ENCODE measurements around the gene KLRD1. TPM values are rescaled to one million over a fixed set of nuclear protein-coding genes. Genes with fewer than 3 reads are reported as not detected.
A peak's percentile ranks its signal among the peaks of the same experiment; 100 is the strongest.

The KLRD1 gene, protein sequence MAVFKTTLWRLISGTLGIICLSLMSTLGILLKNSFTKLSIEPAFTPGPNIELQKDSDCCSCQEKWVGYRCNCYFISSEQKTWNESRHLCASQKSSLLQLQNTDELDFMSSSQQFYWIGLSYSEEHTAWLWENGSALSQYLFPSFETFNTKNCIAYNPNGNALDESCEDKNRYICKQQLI
- polyA plus RNA-seq, result 1,000 to 10,000 TPM; 1,034 to 1,330 (median 1,098) TPM

- Mint-ChIP-seq H3K36me3 (peaks cover 34 to 48% (median 40%) of the 10 kb centered on the region in 3 donors), H3K27me3 (ENCODE audit: low read depth in 3 of 3) (peaks cover 6 to 54% (median 26%) of the 10 kb centered on the region in 3 donors), H3K4me1 (peaks cover 45 to 46% of the 10 kb centered on the region in 2 donors), H3K4me3 (peak within 1 kb of the TSS; percentile 92 to 100 (median 96)), H3K27ac (peak within 1 kb of the TSS; percentile 97 to 99 (median 98)), H3K9me3 (peaks cover 0 to 4% (median 0%) of the 10 kb centered on the region in 6 donors)
- peak; percentile 75 to 78 (median 77) for DNase-seq
Observed at GRCh38 chr12:10307630-10308029, at the start of gene KLRD1. Gene KLRD1 (plus strand): TSS chr12:10307870. CDS start chr12:10308078, 208 bp downstream.

- no peaks in the 10 kb centered on the region for H3K27me3 Mint-ChIP-seq (ENCODE audit: low read depth in 3 of 3)
- peaks cover 0 to 9% (median 3%) of the 10 kb centered on the region in 6 donors for H3K9me3 Mint-ChIP-seq
- no peak for DNase-seq
- no peak overlapping the region for H3K4me3 Mint-ChIP-seq
- H3K36me3 Mint-ChIP-seq, result peaks cover 3 to 11% (median 7%) of the 10 kb centered on the region in 3 donors
- peaks cover 0 to under 1% of the 10 kb centered on the region in 2 donors for H3K4me1 Mint-ChIP-seq
- no peak overlapping the region for H3K27ac Mint-ChIP-seq
Observed at GRCh38 chr12:10260927-10261326, 46.7 kb upstream of the KLRD1 start.

GRCh38 chr12:10268037-10268436 is 39.6 kb upstream of the KLRD1 start:
- peak overlapping the region in 1 of 6 donors; percentile 1 for H3K27ac Mint-ChIP-seq
- no peaks in the 10 kb centered on the region for H3K36me3 Mint-ChIP-seq
- no peaks in the 10 kb centered on the region for H3K9me3 Mint-ChIP-seq
- no peak for DNase-seq
- H3K27me3 Mint-ChIP-seq (ENCODE audit: low read depth in 3 of 3), result no peaks in the 10 kb centered on the region
- no peaks in the 10 kb centered on the region for H3K4me1 Mint-ChIP-seq
- H3K4me3 Mint-ChIP-seq, result no peak overlapping the region

DNA sequence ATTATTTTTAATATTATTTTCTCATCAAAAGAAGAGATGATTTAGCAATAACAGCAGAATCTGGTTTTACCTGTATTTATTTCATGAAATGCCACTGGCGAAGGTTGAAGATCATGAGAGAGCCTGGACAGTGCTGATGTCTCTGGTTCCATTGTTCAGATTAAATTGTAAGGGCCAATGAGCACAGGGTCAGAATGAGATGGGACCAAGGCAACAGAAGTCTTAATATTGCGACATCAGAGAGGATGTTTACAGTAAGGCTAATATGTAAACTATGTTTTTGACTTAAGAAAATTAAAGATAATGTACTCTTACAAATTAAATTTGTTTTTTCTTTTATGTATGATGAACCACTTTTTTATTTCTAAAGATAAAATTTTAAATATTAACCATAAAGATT is 35.2 kb upstream of the KLRD1 start:
- H3K9me3 Mint-ChIP-seq, result peaks cover 0 to 2% (median 0%) of the 10 kb centered on the region in 6 donors
- no peak for DNase-seq
- no peak overlapping the region for H3K4me3 Mint-ChIP-seq
- H3K4me1 Mint-ChIP-seq, result peaks cover 24 to 33% of the 10 kb centered on the region in 2 donors
- peaks cover 0 to 3% (median 0%) of the 10 kb centered on the region in 3 donors for H3K36me3 Mint-ChIP-seq
- no peak overlapping the region for H3K27ac Mint-ChIP-seq
- H3K27me3 Mint-ChIP-seq (ENCODE audit: low read depth in 3 of 3), result peaks cover 0 to 2% (median 1%) of the 10 kb centered on the region in 3 donors

DNA sequence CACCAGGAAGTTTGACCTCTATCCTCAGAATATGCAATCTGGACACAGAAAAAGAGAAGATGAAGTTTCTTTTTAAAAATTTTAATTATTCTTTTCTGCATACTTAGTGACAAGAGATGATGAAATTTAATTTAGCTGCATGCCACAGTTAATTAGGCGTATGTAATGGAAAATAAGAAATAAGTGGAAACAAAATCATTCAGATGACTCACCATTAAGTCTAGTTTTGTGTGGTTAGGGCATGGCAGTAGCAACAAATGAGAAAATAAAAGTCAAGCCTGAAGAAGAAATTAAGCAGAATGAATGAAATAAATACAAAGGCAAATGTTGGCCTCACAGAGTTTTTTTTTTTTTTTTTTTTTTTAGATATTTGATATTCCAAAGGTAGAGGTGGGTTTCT is 30.9 kb upstream of the KLRD1 start:
- Mint-ChIP-seq H3K27me3 (ENCODE audit: low read depth in 3 of 3) (peaks cover 1 to 3% (median 2%) of the 10 kb centered on the region in 3 donors), H3K9me3 (peaks cover 0 to 6% (median 2%) of the 10 kb centered on the region in 6 donors), H3K4me1 (peaks cover 65 to 76% of the 10 kb centered on the region in 2 donors), H3K27ac (peak overlapping the region; percentile 76 to 89 (median 81)), H3K36me3 (peaks cover 10 to 16% (median 12%) of the 10 kb centered on the region in 3 donors), H3K4me3 (peak overlapping the region; percentile 47 to 79 (median 62))
- DNase-seq, result no peak

GRCh38 chr12:10278104-10278503 is 29.6 kb upstream of the KLRD1 start:
- peaks cover 73 to 86% of the 10 kb centered on the region in 2 donors for H3K4me1 Mint-ChIP-seq
- H3K9me3 Mint-ChIP-seq, result peaks cover 0 to 6% (median 2%) of the 10 kb centered on the region in 6 donors
- H3K27ac Mint-ChIP-seq, result peak overlapping the region; percentile 80 to 100 (median 97)
- H3K4me3 Mint-ChIP-seq, result peak overlapping the region in 4 of 5 donors; percentile 56 to 85 (median 78)
- peaks cover 13 to 19% (median 18%) of the 10 kb centered on the region in 3 donors for H3K36me3 Mint-ChIP-seq
- H3K27me3 Mint-ChIP-seq (ENCODE audit: low read depth in 3 of 3), result peaks cover 1 to 3% (median 2%) of the 10 kb centered on the region in 3 donors
- DNase-seq, result no peak

GRCh38 chr12:10279937-10280336 is 27.7 kb upstream of the KLRD1 start:
- peak overlapping the region; percentile 80 to 85 (median 84) for H3K4me3 Mint-ChIP-seq
- peak; percentile 75 to 81 (median 79) for DNase-seq
- H3K27me3 Mint-ChIP-seq (ENCODE audit: low read depth in 3 of 3), result peaks cover 1 to 3% (median 2%) of the 10 kb centered on the region in 3 donors
- peaks cover 83 to 89% of the 10 kb centered on the region in 2 donors for H3K4me1 Mint-ChIP-seq
- peaks cover 16 to 19% (median 19%) of the 10 kb centered on the region in 3 donors for H3K36me3 Mint-ChIP-seq
- H3K27ac Mint-ChIP-seq, result peak overlapping the region; percentile 80 to 100 (median 97)
- H3K9me3 Mint-ChIP-seq, result peaks cover 0 to 6% (median 2%) of the 10 kb centered on the region in 6 donors

GRCh38 chr12:10283027-10283426 is 24.6 kb upstream of the KLRD1 start:
- no peak for DNase-seq
- Mint-ChIP-seq H3K4me3 (peak overlapping the region; percentile 0 to 58 (median 39)), H3K27ac (peak overlapping the region; percentile 72 to 91 (median 88)), H3K36me3 (peaks cover 16 to 23% (median 16%) of the 10 kb centered on the region in 3 donors), H3K4me1 (peaks cover 82 to 85% of the 10 kb centered on the region in 2 donors), H3K9me3 (peaks cover 0 to 4% (median 2%) of the 10 kb centered on the region in 6 donors), H3K27me3 (ENCODE audit: low read depth in 3 of 3) (peaks cover 2 to 10% (median 7%) of the 10 kb centered on the region in 3 donors)

DNA sequence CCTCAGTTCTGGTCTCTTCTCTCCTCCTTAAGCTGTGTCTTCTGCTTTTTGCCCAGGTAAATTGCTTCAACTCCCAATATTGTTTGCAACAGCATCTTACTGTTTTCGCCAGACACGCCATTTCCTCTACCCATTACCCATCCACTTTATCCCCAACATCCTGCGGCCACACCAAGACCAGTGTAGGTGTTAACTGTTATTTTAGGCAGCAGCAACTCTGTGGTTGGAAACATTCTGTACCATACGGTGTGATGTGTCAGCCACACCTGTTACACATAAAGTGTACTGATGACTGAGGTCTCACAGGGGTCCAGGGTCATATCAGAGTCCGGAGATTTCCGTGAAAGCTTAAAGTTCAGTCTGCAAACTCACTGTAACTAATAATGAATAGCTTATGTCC is 21.8 kb upstream of the KLRD1 start:
- Mint-ChIP-seq H3K27ac (peak overlapping the region; percentile 88 to 95 (median 92)), H3K27me3 (ENCODE audit: low read depth in 3 of 3) (peaks cover 2 to 9% (median 9%) of the 10 kb centered on the region in 3 donors), H3K4me3 (peak overlapping the region; percentile 49 to 85 (median 77)), H3K36me3 (peaks cover 12 to 19% (median 12%) of the 10 kb centered on the region in 3 donors), H3K9me3 (peaks cover 0 to 1% (median under 1%) of the 10 kb centered on the region in 6 donors), H3K4me1 (peaks cover 78 to 85% of the 10 kb centered on the region in 2 donors)
- DNase-seq, result peak; percentile 77 to 81 (median 81)

- H3K27ac Mint-ChIP-seq, result peak overlapping the region; percentile 88 to 97 (median 93)
Observed at GRCh38 chr12:10289005-10289754, 18.5 kb upstream of the KLRD1 start.

DNA sequence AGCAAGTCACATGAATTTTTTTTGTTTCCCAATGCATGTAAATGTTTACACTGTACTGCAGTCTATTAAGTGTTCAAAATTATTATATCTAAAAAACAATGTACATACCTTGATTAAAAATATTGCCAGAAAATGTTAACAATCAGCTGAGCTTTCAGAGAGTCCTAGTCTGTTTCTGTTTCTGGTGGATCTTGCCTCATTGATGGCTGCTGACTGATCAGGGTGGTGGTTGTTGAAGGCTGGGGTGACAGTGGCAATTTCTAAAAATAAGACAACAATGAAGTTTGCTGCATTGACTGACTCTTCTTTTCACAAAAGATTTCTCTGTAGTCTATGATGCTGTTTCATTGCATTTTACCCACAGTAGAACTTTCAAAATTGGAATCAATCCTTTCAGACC is 16.6 kb upstream of the KLRD1 start:
- peak overlapping the region; percentile 88 to 97 (median 93) for H3K27ac Mint-ChIP-seq
- peak overlapping the region; percentile 86 to 94 (median 89) for H3K4me3 Mint-ChIP-seq
- DNase-seq, result peak in 1 of 3 donors; percentile 54
- H3K9me3 Mint-ChIP-seq, result no peaks in the 10 kb centered on the region
- H3K36me3 Mint-ChIP-seq, result peaks cover 0 to 4% (median 4%) of the 10 kb centered on the region in 3 donors
- peaks cover 8 to 15% (median 9%) of the 10 kb centered on the region in 3 donors for H3K27me3 Mint-ChIP-seq (ENCODE audit: low read depth in 3 of 3)
- H3K4me1 Mint-ChIP-seq, result peaks cover 82 to 93% of the 10 kb centered on the region in 2 donors

More at GRCh38 chr12:10289005-10289754, 18.5 kb upstream of the KLRD1 start:
- H3K4me3 Mint-ChIP-seq, result peak overlapping the region; percentile 86 to 94 (median 89)
- peaks cover 8 to 18% (median 14%) of the 10 kb centered on the region in 3 donors for H3K27me3 Mint-ChIP-seq (ENCODE audit: low read depth in 3 of 3)
- H3K9me3 Mint-ChIP-seq, result no peaks in the 10 kb centered on the region
- DNase-seq, result peak; percentile 55 to 72 (median 66)
- peaks cover 85 to 92% of the 10 kb centered on the region in 2 donors for H3K4me1 Mint-ChIP-seq
- peaks cover 0 to 4% (median 0%) of the 10 kb centered on the region in 3 donors for H3K36me3 Mint-ChIP-seq

DNA sequence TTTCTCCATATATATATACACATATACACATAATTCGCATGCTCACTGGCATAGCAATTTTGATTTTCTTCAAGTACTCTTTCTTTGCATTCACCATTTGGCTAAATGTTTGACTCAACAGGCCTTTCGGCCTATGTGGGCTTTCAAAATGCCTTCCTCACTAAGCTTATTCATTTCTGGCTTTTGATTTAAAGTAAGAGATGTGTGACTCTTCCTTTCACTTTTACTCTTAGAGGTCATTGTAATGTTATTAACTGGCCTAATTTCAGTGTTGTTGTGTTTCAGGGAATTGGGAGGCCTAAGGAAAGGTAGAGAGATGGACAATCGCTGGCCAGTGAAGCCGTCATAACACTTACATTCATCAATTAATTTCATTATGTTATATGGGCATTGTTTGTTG is 14.5 kb upstream of the KLRD1 start:
- peaks cover 83 to 96% of the 10 kb centered on the region in 2 donors for H3K4me1 Mint-ChIP-seq
- peak overlapping the region; percentile 88 to 98 (median 96) for H3K27ac Mint-ChIP-seq

GRCh38 chr12:10293570-10294227 is 14.0 kb upstream of the KLRD1 start:
- peak overlapping the region; percentile 55 to 89 (median 71) for H3K4me3 Mint-ChIP-seq
- H3K9me3 Mint-ChIP-seq, result no peaks in the 10 kb centered on the region
- peak overlapping the region; percentile 88 to 98 (median 96) for H3K27ac Mint-ChIP-seq

More for the DNA sequence above, 14.5 kb upstream of the KLRD1 start:
- no peaks in the 10 kb centered on the region for H3K9me3 Mint-ChIP-seq
- H3K4me3 Mint-ChIP-seq, result peak overlapping the region; percentile 55 to 89 (median 71)
- peak in 1 of 3 donors; percentile 47 for DNase-seq
- peaks cover 0 to 4% (median 4%) of the 10 kb centered on the region in 3 donors for H3K36me3 Mint-ChIP-seq
- peaks cover 6 to 12% (median 8%) of the 10 kb centered on the region in 3 donors for H3K27me3 Mint-ChIP-seq (ENCODE audit: low read depth in 3 of 3)

More at GRCh38 chr12:10293570-10294227, 14.0 kb upstream of the KLRD1 start:
- peak; percentile 78 to 79 (median 79) for DNase-seq
- peaks cover 83 to 95% of the 10 kb centered on the region in 2 donors for H3K4me1 Mint-ChIP-seq
- H3K36me3 Mint-ChIP-seq, result peaks cover 0 to 4% (median 4%) of the 10 kb centered on the region in 3 donors
- peaks cover 6 to 13% (median 8%) of the 10 kb centered on the region in 3 donors for H3K27me3 Mint-ChIP-seq (ENCODE audit: low read depth in 3 of 3)

Measured in immature natural killer cell (primary cell).